GM21390 (cell line): ENCODE results near the gene ARHGAP31.
"Not testable (repeated sequence)": the region's sequence is repeated elsewhere in the genome, so short reads cannot be mapped to it uniquely, and the experiment has no call there.

Experiments used
- ATAC-seq: cut with Tn5 transposase; IDR thresholded peaks from one replicate; pipeline ENCODE4 v1.9.1; 2021; ENCODE audit not compliant: unreplicated experiment

Gene ARHGAP31

GRCh38 chr3:119349354-119350041 is 55.3 kb downstream of the ARHGAP31 start:
- ATAC-seq: no peak

GRCh38 chr3:119350114-119350513 is 55.9 kb downstream of the ARHGAP31 start:
- ATAC-seq: no peak

GRCh38 chr3:119351581-119351980 is 57.4 kb downstream of the ARHGAP31 start:
- ATAC-seq: no peak

GRCh38 chr3:119352034-119352609 is 57.9 kb downstream of the ARHGAP31 start:
- ATAC-seq: peak; percentile 97

DNA sequence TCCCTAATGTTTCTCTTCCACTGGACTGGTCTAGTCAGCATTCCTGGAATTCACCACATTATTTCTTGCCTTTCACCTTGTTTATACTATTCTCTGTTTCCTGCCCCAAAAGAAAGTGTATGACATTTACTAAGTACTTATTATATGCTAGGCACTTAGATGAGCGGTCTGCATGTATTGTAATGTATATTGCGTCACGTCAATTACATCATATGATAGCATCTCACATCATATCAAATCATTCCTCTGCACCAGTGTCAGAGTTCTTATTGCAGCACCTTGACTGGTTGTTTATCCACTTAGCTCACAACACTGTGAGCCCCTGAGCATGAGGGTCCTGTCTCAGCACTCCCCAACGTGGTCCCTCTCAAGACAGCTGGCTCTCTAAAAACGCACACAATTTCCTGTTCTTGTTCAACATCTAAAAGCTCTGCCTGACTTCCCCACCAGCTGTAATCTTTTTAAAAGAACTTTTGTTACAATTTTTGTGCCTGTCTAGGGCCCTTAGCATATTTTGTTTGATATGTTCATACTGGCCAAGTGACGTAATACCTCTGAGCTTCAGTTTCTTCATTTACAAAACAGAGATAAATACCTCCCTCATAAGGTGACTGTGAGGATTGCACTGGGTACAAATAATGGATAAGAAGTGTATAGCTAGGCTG is 58.8 kb downstream of the ARHGAP31 start:
- ATAC-seq: no peak

GRCh38 chr3:119355608-119356007 is 61.4 kb downstream of the ARHGAP31 start:
- ATAC-seq: not testable (repeated sequence)

DNA sequence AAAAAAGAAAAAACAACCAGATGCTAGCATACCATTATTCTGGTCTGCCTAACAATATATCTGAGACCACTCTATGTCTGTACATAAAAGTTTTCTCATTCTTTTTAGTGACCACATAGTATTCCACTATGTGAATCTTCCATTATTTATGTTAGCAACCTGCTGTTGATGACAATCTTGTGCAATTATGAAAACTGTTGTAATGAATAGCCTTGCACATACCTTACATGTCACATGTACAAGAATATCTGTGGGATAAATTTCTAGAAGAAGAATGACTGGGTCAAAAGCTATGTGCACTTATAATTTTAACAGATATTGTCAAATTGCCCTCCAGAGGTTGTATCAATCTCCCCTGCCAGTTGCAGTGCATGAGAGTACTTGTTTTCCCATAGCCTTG is 62.5 kb downstream of the ARHGAP31 start:
- no peak for ATAC-seq

DNA sequence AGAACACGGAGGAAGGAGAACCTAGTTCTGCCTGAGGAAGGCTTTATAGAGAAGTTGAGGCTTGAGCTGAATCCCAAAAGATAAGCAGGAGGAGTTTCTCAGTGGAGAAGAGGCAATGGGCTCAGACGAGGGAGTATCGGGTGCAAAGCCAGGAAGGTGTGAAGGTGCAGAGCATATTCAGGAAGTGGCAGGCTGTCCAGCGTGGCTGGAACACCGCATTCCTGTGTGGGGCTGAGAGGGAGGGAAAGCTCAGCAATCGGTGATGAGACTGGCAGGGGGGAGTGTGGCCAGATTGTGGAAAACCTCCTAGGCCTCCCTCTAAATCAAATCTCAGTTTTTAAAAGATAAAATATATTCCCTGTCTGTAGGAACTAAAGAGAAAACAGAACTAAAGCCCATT is 63.0 kb downstream of the ARHGAP31 start:
- ATAC-seq: no peak

DNA sequence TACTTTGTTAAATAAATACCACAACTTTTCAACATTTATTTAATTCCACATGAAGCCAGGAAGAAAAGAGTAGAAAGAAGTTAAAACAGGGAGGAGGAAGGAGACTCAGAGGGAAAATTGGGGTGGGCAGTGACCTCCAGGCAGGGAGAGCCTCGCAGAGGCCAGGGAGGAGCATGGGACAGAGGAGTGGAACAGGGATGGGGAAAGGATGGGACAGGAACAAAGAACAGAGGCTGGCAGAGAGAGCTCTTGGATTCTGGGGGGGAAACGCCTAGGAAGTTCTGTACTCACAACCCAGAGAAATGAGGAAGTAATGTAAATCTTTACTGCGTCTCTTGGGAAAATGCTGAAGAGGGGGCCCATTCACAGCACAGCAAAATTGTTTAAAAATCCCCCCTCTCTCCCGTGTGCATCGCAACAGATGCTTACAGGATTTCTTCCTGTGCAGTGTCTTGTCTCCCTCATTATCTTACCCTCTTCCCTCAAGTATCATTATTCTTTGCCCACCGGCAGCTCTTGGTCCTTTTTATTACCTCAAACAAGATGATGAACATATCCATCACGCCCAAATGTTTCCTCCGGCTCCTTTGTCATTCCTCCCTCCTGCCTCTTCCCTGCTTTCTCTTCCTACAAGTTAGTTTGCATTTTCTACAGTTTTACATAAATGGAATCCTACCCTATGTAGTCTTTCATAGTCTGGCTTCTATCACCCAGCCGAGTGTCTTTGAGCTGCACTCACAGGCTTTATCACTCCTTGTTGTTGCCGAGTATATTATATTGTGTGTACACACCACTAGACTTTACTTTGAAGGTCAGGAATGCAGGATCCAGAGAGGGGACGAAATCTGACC is 65.5 kb downstream of the ARHGAP31 start:
- no peak for ATAC-seq

- ATAC-seq: no peak
Observed at GRCh38 chr3:119360736-119361462, 66.7 kb downstream of the ARHGAP31 start.

DNA sequence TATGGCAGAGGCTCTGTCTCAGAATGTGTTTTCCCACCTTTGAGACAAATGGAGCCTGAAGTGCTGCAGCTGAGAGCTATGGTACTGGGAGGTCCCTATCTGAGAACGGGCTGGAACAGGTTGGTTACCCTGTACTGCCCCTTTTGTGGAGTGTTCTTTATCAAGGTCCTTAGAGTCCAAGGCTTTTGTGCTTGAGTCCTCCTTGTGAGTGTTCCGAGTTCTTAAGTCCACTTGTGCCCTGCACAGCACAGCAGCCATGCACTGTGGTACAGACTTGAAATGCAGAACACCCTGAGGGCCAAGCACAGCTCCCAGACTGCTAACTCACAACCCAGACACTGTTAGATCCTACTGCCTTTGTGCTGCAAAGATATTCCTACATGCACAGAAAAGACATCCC is 67.8 kb downstream of the ARHGAP31 start:
- no peak for ATAC-seq

DNA sequence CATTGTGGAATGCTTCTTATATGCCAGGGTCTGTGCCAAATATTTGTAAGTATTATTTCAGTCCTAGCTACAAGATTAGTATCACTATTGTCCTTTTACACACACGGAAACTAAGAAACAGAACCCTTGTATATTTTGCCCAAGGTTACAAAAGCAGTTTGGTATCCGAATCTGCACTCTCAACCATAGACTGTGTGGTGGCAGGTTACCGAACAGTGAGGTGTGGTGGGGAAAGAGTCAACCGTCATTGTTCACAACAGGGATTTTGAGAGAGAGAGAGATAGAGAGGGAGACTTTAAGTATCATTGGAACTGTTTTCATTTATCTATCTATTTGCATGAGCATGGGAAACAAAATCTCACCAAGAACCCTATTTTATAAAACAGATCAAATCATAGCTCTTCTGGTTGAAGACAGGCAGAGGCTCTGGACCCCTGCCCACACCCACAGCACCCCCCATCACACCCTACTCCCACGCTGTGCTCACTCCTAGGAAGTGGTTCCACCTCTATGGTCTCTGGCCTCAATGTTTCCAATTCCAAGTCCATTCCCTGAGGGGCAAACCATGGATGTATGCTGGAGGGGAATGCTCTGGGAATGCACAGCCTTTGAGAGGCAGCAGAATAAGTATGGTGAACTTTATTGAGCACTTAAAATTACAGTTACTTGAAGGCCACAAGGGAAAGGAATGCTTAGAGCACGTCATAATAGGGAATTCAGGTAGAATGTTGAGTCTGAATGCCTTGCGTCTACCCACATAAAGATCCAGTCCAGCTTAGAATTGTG is 69.0 kb downstream of the ARHGAP31 start:
- ATAC-seq: no peak

DNA sequence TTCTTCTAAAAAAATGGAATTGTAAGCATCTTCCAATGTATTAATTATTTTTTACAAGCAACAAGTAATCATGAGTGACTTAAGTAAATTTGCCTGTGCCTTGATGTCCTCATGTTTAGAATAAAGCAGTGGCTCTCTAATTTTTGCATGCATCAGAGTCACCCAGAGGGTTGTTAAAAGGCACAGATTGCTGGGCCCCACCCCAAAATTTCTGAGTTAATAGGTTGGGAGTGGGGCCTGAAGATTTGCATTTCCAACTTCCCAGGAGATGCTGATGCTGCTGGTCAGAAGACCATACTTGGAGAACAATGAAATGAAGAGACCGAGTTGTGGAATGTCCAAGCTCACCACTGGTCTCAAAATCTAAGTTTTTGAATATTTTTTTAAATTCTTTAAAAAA is 70.2 kb downstream of the ARHGAP31 start:
- no peak for ATAC-seq

- no peak for ATAC-seq
Observed at GRCh38 chr3:119365418-119365817, 71.2 kb downstream of the ARHGAP31 start.

GRCh38 chr3:119367000-119367399 is 72.8 kb downstream of the ARHGAP31 start:
- ATAC-seq: no peak

GRCh38 chr3:119368298-119368697 is 74.1 kb downstream of the ARHGAP31 start:
- ATAC-seq: no peak

DNA sequence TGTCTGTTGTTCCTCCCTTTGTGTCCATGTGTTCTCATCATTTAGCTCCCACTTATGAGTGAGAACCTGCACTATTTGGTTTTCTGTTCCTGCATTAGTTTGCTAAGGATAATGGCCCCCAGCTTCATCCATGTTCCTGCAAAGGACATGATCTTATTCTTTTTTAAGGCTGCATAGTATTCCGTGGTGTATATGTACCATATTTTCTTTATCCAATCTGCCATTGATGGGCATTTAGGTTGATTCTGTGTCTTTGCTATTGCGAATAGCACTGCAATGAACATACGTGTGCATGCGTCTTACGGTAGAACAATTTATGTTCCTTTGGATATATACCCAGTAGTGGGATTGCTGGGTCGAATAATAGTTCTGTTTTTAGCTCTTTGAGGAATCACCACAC is 77.6 kb downstream of the ARHGAP31 start:
- ATAC-seq: not testable (repeated sequence)

GRCh38 chr3:119375106-119375505 is 80.9 kb downstream of the ARHGAP31 start:
- ATAC-seq: no peak

- ATAC-seq: no peak
Observed at GRCh38 chr3:119375510-119375909, 81.3 kb downstream of the ARHGAP31 start.

- ATAC-seq: no peak
Observed at GRCh38 chr3:119376758-119377157, 82.6 kb downstream of the ARHGAP31 start.
